OCI-LY7 (cell line): ENCODE data around the gene NIM1K. TPM values are rescaled to one million over a fixed set of nuclear protein-coding genes. Genes with fewer than 3 reads are reported as not detected.

Experiments used
- BruUV-seq: library from RNA; stranded (reverse); fragments of 400-500 nt; replicated peaks from 2 replicates; lab custom pipeline; 2021; lab: Mats Ljungman, UMichigan
- CTCF ChIA-PET: fragments of 300-600 bp; sonication (Branson Sonifier 250); formaldehyde crosslinking; loops from one replicate; lab custom pipeline; 2022; ENCODE audit warnings: antibody characterized with exemption; ENCODE audit not compliant: unreplicated experiment; lab: Charles Lee
- POLR2A ChIA-PET: fragments of 300-600 bp; sonication (Branson Sonifier 250); formaldehyde crosslinking; loops from one replicate; lab custom pipeline; 2022; ENCODE audit warnings: antibody characterized with exemption; lab: Charles Lee
- DNase-seq: peaks from one replicate; pipeline ENCODE4 v3.0.0-alpha.2; 2015; ENCODE audit warnings: low spot score
- H2AFZ ChIP-seq: fragments of 200-600 bp; sonication (generic), shearing (Covaris generic); 2 replicates; pipeline ENCODE4 v1.6.1; 2014; ENCODE audit warnings: mild to moderate bottlenecking, antibody characterized with exemption, low read length, moderate library complexity
- H3K27ac ChIP-seq: fragments of 200-600 bp; sonication (generic); 2 replicates; pipeline ENCODE4 v1.5.1; 2014; ENCODE audit warnings: mixed run types, low read depth, mild to moderate bottlenecking, moderate library complexity, low read length, inconsistent platforms; ENCODE audit not compliant: poor library complexity, severe bottlenecking
- H3K36me3 ChIP-seq: fragments of 200-600 bp; sonication (generic); 2 replicates; pipeline ENCODE4 v1.6.1; 2014; ENCODE audit warnings: mild to moderate bottlenecking, antibody characterized with exemption, low read length, moderate library complexity, mixed read lengths; ENCODE audit not compliant: insufficient read depth
- H3K4me1 ChIP-seq: fragments of 200-600 bp; sonication (generic); 2 replicates; pipeline ENCODE4 v1.5.1; 2014; ENCODE audit warnings: mild to moderate bottlenecking, low read length; ENCODE audit not compliant: insufficient read depth, poor library complexity, severe bottlenecking
- H3K4me2 ChIP-seq: fragments of 200-600 bp; sonication (generic); 2 replicates; pipeline ENCODE4 v1.6.1; 2014; ENCODE audit warnings: mild to moderate bottlenecking, low read length
- H3K4me3 ChIP-seq: fragments of 200-600 bp; sonication (generic); 2 replicates; pipeline ENCODE4 v1.5.1; 2014; ENCODE audit warnings: mild to moderate bottlenecking, low read depth, low read length; ENCODE audit not compliant: poor library complexity, severe bottlenecking
- H3K79me2 ChIP-seq: fragments of 200-600 bp; sonication (generic); 2 replicates; pipeline ENCODE4 v1.6.1; 2016; ENCODE audit warnings: low read depth, mild to moderate bottlenecking, low read length, moderate library complexity, mixed read lengths; ENCODE audit not compliant: insufficient read depth
- H3K9me2 ChIP-seq: fragments of 200-600 bp; sonication (generic); 2 replicates; pipeline ENCODE4 v1.6.1; 2016; ENCODE audit warnings: mild to moderate bottlenecking, low read length, mixed read lengths; ENCODE audit not compliant: insufficient read depth
- H3K9me3 ChIP-seq: fragments of 200-600 bp; sonication (generic); 2 replicates; pipeline ENCODE4 v1.6.1; 2014; ENCODE audit warnings: mild to moderate bottlenecking, mixed run types, low read length, mixed read lengths
- H4K20me1 ChIP-seq: fragments of 200-600 bp; sonication (generic); 2 replicates; pipeline ENCODE4 v1.6.1; 2014; ENCODE audit warnings: mild to moderate bottlenecking, antibody characterized with exemption, low read length, moderate library complexity, mixed read lengths; ENCODE audit not compliant: insufficient read depth
- EZH2phosphoT487 ChIP-seq: fragments of 200-600 bp; sonication (generic); IDR thresholded peaks from 2 replicates; pipeline ENCODE4 v1.6.1; 2018; ENCODE audit warnings: low read depth, borderline replicate concordance, mild to moderate bottlenecking, mixed run types, antibody characterized with exemption, low read length, moderate library complexity, mixed read lengths
- intact Hi-C: fragments of 100-400 bp; cut with micrococcal nuclease; formaldehyde crosslinking; loops from one replicate; pipeline ENCODE4 v1.10.0; 2022; ENCODE audit not compliant: unreplicated experiment
- total RNA-seq, 2 experiments: library from RNA; depleted of rRNA in 1 of 2; stranded (reverse); fragments of >200 nt in 1 of 2; shearing (Covaris generic) in 1 of 2; gene quantifications; 2 replicates each; pipeline ENCODE4 v1.2.3, GENCODE V29; 2014 to 2022
- TF ChIP-seq, protein P1 (sequence below): fragments of 200-600 bp; sonication (generic); conservative IDR thresholded peaks from 2 replicates; pipeline ENCODE4 v1.5.1; 2014; ENCODE audit warnings: mild to moderate bottlenecking, antibody characterized with exemption, low read length, moderate library complexity, mixed read lengths

Gene NIM1K
- total RNA-seq, 2 experiments from 2014 or later: 0.41 to 0.68 TPM

DNA sequence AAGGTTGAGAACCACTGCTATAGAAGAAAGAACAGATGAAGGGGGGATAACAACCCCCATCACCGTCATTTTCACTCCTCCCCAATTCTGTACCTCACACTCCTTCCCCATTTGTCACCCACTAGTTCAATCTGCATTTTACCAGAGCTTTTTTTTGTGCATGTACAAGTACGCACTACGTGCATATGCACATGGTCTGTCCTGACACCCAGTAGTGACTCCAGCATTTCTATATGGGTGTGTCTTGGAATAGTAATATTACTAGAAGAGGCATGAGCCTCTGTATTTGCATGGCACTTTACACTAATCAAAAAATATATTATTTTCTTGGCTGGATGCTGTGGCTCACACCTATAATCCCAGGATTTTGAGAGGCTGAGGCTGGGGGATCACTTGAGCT, 38.7 kb downstream of the NIM1K start:
- Histone ChIP-seq H3K9me3 (no peaks in the 10 kb centered on the region), H4K20me1 (no peaks in the 10 kb centered on the region), H3K4me3 (no peak overlapping the region), H2AFZ (no peak overlapping the region), H3K4me2 (no peak overlapping the region), H3K9me2 (no peaks in the 10 kb centered on the region), H3K4me1 (no peaks in the 10 kb centered on the region), H3K79me2 (no peaks in the 10 kb centered on the region), H3K27ac (no peak overlapping the region), H3K36me3 (no peaks in the 10 kb centered on the region)
- ChIA-PET POLR2A (no interaction called here), CTCF (no interaction called here)
- BruUV-seq: no TSS peak
- TF ChIP-seq EZH2phosphoT487: no peak
- TF ChIP-seq, protein P1, sequence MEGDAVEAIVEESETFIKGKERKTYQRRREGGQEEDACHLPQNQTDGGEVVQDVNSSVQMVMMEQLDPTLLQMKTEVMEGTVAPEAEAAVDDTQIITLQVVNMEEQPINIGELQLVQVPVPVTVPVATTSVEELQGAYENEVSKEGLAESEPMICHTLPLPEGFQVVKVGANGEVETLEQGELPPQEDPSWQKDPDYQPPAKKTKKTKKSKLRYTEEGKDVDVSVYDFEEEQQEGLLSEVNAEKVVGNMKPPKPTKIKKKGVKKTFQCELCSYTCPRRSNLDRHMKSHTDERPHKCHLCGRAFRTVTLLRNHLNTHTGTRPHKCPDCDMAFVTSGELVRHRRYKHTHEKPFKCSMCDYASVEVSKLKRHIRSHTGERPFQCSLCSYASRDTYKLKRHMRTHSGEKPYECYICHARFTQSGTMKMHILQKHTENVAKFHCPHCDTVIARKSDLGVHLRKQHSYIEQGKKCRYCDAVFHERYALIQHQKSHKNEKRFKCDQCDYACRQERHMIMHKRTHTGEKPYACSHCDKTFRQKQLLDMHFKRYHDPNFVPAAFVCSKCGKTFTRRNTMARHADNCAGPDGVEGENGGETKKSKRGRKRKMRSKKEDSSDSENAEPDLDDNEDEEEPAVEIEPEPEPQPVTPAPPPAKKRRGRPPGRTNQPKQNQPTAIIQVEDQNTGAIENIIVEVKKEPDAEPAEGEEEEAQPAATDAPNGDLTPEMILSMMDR: no peak
- intact Hi-C loops: no loop called here
- no peak for DNase-seq

DNA sequence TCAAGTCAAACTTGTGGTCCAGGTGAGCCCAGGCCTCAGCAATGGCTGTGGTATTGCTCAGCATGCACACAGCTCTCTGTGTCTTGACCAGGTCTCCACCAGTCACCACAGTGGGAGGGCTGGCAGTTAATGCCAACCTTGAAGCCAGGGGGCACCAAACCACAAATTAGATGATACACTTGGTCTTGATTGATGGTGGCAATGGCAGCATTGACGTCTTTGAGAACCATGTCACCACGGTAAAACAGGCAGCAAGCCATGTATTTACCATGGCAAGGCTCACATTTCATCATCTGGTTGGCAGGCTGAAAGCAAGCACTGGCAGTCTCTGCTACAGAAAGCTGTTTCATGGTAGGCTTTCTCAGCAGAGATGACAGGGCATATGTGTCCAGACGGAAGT, 40.0 kb downstream of the NIM1K start:
- Histone ChIP-seq H3K79me2 (no peaks in the 10 kb centered on the region), H3K27ac (no peak overlapping the region), H3K4me2 (no peak overlapping the region), H3K4me3 (no peak overlapping the region), H3K36me3 (no peaks in the 10 kb centered on the region), H3K4me1 (no peaks in the 10 kb centered on the region), H4K20me1 (no peaks in the 10 kb centered on the region), H3K9me2 (no peaks in the 10 kb centered on the region), H3K9me3 (no peaks in the 10 kb centered on the region), H2AFZ (no peak overlapping the region)
- peak; percentile 13 for DNase-seq
- intact Hi-C loops: loop anchor here (2.0 kb wide), 1 partner anchor 157 kb away; no protein-coding TSS in a partner anchor
- ChIA-PET CTCF (no interaction called here), POLR2A (interaction anchor here (1.5 kb wide), 1 partner anchor 64 kb away, joined by 3 read pairs; no protein-coding TSS in a partner anchor)
- TF ChIP-seq, protein P1: peak; percentile 43
- TF ChIP-seq EZH2phosphoT487: no peak
- BruUV-seq: no TSS peak

DNA sequence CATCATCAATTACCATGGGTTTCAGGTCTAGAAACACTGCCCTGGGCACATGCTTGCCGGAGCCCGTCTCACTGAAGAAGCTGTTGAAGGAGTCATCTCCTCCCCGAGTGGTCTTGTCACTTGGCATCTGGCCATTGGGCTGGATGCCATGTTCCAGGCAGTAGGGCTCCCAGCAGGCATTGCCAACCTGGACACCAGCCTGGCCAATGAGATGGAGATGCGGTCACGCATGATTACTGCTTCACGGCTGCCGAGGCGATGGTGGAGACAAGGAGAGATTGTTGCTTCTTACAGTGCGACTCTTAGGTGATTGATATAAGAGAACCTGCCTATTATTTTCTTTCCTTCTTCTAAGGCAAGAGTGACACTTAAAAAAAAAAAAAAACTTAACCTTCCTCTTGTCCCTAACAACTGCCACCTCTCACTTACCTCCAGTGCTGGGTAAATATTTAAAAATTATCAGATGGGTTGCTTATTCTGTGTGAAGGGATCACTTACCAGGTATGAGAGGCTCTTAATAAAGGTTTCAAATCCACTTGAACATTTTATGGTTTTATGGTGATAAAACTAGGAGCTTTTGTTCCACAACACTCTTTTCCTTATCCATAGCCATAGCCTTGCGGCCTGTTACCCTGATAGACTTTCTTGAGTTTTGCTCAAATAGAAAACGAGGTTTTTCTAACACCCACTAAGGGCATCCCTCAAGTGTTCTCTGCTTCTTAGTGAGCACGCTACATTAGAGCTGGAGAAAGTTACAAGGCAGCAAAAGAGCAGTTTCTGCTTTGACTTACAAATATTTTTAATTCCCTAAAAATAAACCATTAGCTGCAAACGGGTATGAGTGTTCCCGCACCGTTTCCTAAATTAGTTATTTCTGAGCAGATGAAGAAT, 41.2 kb downstream of the NIM1K start:
- no peaks in the 10 kb centered on the region for H3K79me2 ChIP-seq
- H3K4me2 ChIP-seq: no peak overlapping the region
- POLR2A ChIA-PET: interaction anchor here (0.5 to 1.5 kb wide), 5 partner anchors 9 to 286 kb away, joined by 3 to 7 read pairs (median 4); no protein-coding TSS in a partner anchor
- no peak for DNase-seq
- no peak overlapping the region for H2AFZ ChIP-seq
- no peaks in the 10 kb centered on the region for H3K4me1 ChIP-seq
- intact Hi-C loops: loop anchor here (2.0 kb wide), 1 partner anchor 156 kb away; no protein-coding TSS in a partner anchor
- no peaks in the 10 kb centered on the region for H3K9me3 ChIP-seq
- H3K4me3 ChIP-seq: no peak overlapping the region
- H3K36me3 ChIP-seq: no peaks in the 10 kb centered on the region
- no TSS peak for BruUV-seq
- H4K20me1 ChIP-seq: no peaks in the 10 kb centered on the region
- no peak overlapping the region for H3K27ac ChIP-seq
- CTCF ChIA-PET: no interaction called here
- H3K9me2 ChIP-seq: no peaks in the 10 kb centered on the region
- TF ChIP-seq EZH2phosphoT487: no peak
- TF ChIP-seq, protein P1: no peak
